Caco-2 (cell line): ENCODE measurements around the gene BTBD9. TPM values are rescaled to one million over a fixed set of nuclear protein-coding genes. Genes with fewer than 3 reads are reported as not detected.

Experiments
- BruUV-seq: library from RNA; stranded (reverse); fragments of 400-500 nt; replicated peaks from 2 replicates; lab custom pipeline; 2021; lab: Mats Ljungman, UMichigan
- CTCF ChIA-PET: fragments of 300-600 bp; sonication (Branson Sonifier 250); formaldehyde crosslinking; loops from one replicate; lab custom pipeline; 2022; ENCODE audit warnings: antibody characterized with exemption; lab: Charles Lee
- POLR2A ChIA-PET: fragments of 300-600 bp; sonication (Branson Sonifier 250); formaldehyde crosslinking; loops from one replicate; lab custom pipeline; 2022; ENCODE audit warnings: antibody characterized with exemption; lab: Charles Lee
- DNase-seq, 2 experiments: peaks; one replicate each; pipeline versions ENCODE4 v3.0.0 to v3.0.0-alpha.2; 2020 to 2022
- H3K27me3 ChIP-seq: replicated peaks from 2 replicates; pipeline ENCODE4 v1.6.0; 2011; ENCODE audit warnings: low read length; ENCODE audit not compliant: control insufficient read depth, insufficient read depth
- H3K36me3 ChIP-seq: 2 replicates; pipeline ENCODE4 v1.5.1; 2011; ENCODE audit warnings: low read length; ENCODE audit not compliant: control insufficient read depth, insufficient read depth
- H3K4me1 ChIP-seq: fragments of 250-450 bp; sonication (Bioruptor Pico); 2 replicates; pipeline ENCODE4 v1.5.1; 2020; ENCODE audit warnings: mild to moderate bottlenecking
- H3K4me3 ChIP-seq: 2 replicates; pipeline ENCODE4 v1.5.1; 2011; ENCODE audit warnings: low read depth, mild to moderate bottlenecking, control low read depth, low read length
- H3K9me3 ChIP-seq: fragments of 250-450 bp; sonication (Bioruptor Pico); 2 replicates; pipeline ENCODE4 v1.5.1; 2020; ENCODE audit warnings: mild to moderate bottlenecking, moderate library complexity
- H3K27ac Mint-ChIP-seq: one replicate; pipeline ENCODE4 v1.8.0; 2022; ENCODE audit warnings: mixed read lengths; ENCODE audit not compliant: unreplicated experiment
- H3K27me3 Mint-ChIP-seq: one replicate; pipeline ENCODE4 v1.8.0; 2022; ENCODE audit warnings: mixed read lengths; ENCODE audit not compliant: insufficient read depth, unreplicated experiment
- H3K36me3 Mint-ChIP-seq: one replicate; pipeline ENCODE4 v1.8.0; 2022; ENCODE audit warnings: mild to moderate bottlenecking, mixed read lengths; ENCODE audit not compliant: insufficient read depth, unreplicated experiment
- H3K4me1 Mint-ChIP-seq: one replicate; pipeline ENCODE4 v1.8.0; 2022; ENCODE audit warnings: low read depth, mixed read lengths; ENCODE audit not compliant: unreplicated experiment
- H3K4me3 Mint-ChIP-seq: one replicate; pipeline ENCODE4 v1.8.0; 2022; ENCODE audit warnings: mild to moderate bottlenecking, moderate library complexity, mixed read lengths; ENCODE audit not compliant: unreplicated experiment
- H3K9me3 Mint-ChIP-seq: one replicate; pipeline ENCODE4 v1.8.0; 2022; ENCODE audit warnings: mixed read lengths; ENCODE audit not compliant: unreplicated experiment
- intact Hi-C: fragments of 100-400 bp; cut with micrococcal nuclease; formaldehyde crosslinking; loops from one replicate; pipeline ENCODE4 v1.10.0; 2022; ENCODE audit not compliant: unreplicated experiment
- total RNA-seq: library from RNA; stranded (reverse); gene quantifications from 2 replicates; pipeline ENCODE4 v1.2.3, GENCODE V29; 2022
- TF ChIP-seq, protein P1 (sequence below), 2 experiments: fragments of 200-600 bp in 1 of 2; IDR thresholded peaks; 1 replicate in 1 of 2; 2 replicates in 1 of 2; pipeline versions ENCODE4 v1.5.1 to v1.8.0; 2011 to 2022; ENCODE audit warnings: antibody characterized with exemption in 1 of 2, control low read depth in 1 of 2, inconsistent platforms in 1 of 2, low read depth in 1 of 2, low read length in 1 of 2, mild to moderate bottlenecking in 1 of 2, moderate library complexity in 1 of 2; ENCODE audit not compliant: insufficient read depth in 1 of 2, severe bottlenecking in 1 of 2, unreplicated experiment in 1 of 2

The BTBD9 gene
- total RNA-seq, 1 experiment from 2014 or later, result 19.6 TPM

DNA sequence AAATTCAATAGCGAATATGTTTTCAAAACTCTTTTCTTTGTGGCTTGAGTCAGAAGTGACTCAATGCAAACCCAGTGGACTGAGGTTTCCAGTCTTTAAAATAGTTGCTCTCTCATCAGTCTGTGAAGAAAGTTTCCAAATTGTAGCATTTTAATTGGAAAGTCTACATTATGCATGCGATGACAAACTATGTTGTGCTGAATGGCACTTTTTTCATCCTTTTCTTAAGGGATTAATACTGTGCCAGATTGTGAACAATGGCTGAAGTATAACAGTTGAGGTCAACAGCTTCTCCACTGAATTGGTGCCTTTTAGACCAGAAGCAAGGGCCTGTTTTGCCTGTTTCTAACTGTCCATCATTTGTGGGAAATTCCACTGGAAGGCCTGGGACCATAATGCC lies 377.1 kb downstream of the BTBD9 start:
- Histone ChIP-seq H3K36me3 (no peaks in the 10 kb centered on the region), H3K27me3 (no peaks in the 10 kb centered on the region), H3K4me1 (peaks cover 36% of the 10 kb centered on the region), H3K9me3 (no peaks in the 10 kb centered on the region), H3K4me3 (no peak overlapping the region)
- Mint-ChIP-seq H3K27me3 (no peaks in the 10 kb centered on the region), H3K9me3 (no peaks in the 10 kb centered on the region), H3K27ac (no peak overlapping the region), H3K36me3 (peaks cover 4% of the 10 kb centered on the region), H3K4me3 (no peak overlapping the region), H3K4me1 (peaks cover 33% of the 10 kb centered on the region)
- POLR2A ChIA-PET, result interaction anchor here (0.5 kb wide), 1 partner anchor 19 kb away, joined by 4 read pairs; no protein-coding TSS in a partner anchor
- no TSS peak for BruUV-seq
- intact Hi-C loops, result no loop called here
- CTCF ChIA-PET, result no interaction called here
- TF ChIP-seq, protein P1, sequence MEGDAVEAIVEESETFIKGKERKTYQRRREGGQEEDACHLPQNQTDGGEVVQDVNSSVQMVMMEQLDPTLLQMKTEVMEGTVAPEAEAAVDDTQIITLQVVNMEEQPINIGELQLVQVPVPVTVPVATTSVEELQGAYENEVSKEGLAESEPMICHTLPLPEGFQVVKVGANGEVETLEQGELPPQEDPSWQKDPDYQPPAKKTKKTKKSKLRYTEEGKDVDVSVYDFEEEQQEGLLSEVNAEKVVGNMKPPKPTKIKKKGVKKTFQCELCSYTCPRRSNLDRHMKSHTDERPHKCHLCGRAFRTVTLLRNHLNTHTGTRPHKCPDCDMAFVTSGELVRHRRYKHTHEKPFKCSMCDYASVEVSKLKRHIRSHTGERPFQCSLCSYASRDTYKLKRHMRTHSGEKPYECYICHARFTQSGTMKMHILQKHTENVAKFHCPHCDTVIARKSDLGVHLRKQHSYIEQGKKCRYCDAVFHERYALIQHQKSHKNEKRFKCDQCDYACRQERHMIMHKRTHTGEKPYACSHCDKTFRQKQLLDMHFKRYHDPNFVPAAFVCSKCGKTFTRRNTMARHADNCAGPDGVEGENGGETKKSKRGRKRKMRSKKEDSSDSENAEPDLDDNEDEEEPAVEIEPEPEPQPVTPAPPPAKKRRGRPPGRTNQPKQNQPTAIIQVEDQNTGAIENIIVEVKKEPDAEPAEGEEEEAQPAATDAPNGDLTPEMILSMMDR (IDR thresholded peaks at IDR 0.05; ENCODE audit: insufficient read depth in 1 of 2, low read depth in 1 of 2, low read length in 1 of 2, severe bottlenecking in 1 of 2, unreplicated experiment in 1 of 2), result no peak
- DNase-seq, result no peak

DNA sequence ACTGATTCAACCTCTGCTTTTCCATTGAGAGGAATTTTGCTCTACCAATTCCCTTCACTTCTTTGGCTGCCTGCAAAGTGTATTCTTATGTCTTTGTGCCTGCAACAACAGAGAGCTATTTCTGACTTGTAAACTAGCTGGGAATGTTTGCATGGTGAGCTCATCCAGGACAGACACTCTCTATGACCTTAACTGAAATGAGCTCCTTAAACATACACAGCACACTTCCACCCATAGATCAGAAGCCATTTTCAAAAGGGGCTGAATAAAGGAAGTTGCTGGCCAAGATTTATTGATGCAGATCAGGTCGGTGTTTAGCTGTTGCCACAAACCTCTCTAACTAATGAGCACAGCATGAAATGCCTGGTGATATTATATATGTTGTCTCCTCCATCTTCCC lies 377.7 kb downstream of the BTBD9 start:
- CTCF ChIA-PET, result no interaction called here
- H3K9me3 Mint-ChIP-seq, result no peaks in the 10 kb centered on the region
- peak in 1 of 2 experiments; percentile 7 for DNase-seq
- H3K4me1 Mint-ChIP-seq, result peaks cover 33% of the 10 kb centered on the region
- no peaks in the 10 kb centered on the region for H3K36me3 ChIP-seq
- BruUV-seq, result no TSS peak
- no peak overlapping the region for H3K4me3 ChIP-seq
- no peak overlapping the region for H3K4me3 Mint-ChIP-seq
- H3K27me3 ChIP-seq, result no peaks in the 10 kb centered on the region
- H3K4me1 ChIP-seq, result peaks cover 36% of the 10 kb centered on the region
- H3K36me3 Mint-ChIP-seq, result peaks cover 4% of the 10 kb centered on the region
- H3K27ac Mint-ChIP-seq, result no peak overlapping the region
- POLR2A ChIA-PET, result interaction anchor here (0.5 kb wide), 1 partner anchor 55 kb away, joined by 3 read pairs; no protein-coding TSS in a partner anchor
- TF ChIP-seq, protein P1 (IDR thresholded peaks at IDR 0.05; ENCODE audit: insufficient read depth in 1 of 2, low read depth in 1 of 2, low read length in 1 of 2, severe bottlenecking in 1 of 2, unreplicated experiment in 1 of 2), result no peak
- intact Hi-C loops, result no loop called here
- H3K27me3 Mint-ChIP-seq, result no peaks in the 10 kb centered on the region
- H3K9me3 ChIP-seq, result no peaks in the 10 kb centered on the region

DNA sequence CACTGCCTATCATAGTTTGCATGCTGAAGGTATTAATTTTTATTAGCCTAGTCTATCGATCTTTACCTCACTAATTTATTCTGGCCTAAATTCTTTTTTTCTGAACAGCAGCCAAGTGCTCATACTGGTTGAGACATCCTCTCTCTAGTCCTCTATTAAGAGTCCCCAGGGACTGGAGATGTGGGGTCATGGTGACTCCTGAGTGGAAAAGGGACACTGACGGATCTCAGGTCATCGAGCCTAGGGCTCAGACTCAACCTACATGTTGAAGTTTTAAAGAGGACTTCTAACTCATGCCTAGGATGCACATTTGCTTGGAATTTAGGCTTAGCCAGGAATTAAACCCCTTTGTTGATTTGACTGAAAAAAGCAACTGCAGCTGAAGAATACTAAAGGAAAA lies 378.1 kb downstream of the BTBD9 start:
- Histone ChIP-seq H3K36me3 (no peaks in the 10 kb centered on the region), H3K4me1 (peaks cover 36% of the 10 kb centered on the region), H3K4me3 (no peak overlapping the region), H3K27me3 (no peaks in the 10 kb centered on the region), H3K9me3 (no peaks in the 10 kb centered on the region)
- Mint-ChIP-seq H3K4me3 (no peak overlapping the region), H3K27ac (no peak overlapping the region), H3K9me3 (no peaks in the 10 kb centered on the region), H3K4me1 (peaks cover 33% of the 10 kb centered on the region), H3K27me3 (no peaks in the 10 kb centered on the region), H3K36me3 (peaks cover 4% of the 10 kb centered on the region)
- ChIA-PET CTCF (no interaction called here), POLR2A (interaction anchor here (0.5 kb wide), 1 partner anchor 56 kb away, joined by 3 read pairs; no protein-coding TSS in a partner anchor)
- no peak for DNase-seq
- intact Hi-C loops, result no loop called here
- no TSS peak for BruUV-seq
- TF ChIP-seq, protein P1 (IDR thresholded peaks at IDR 0.05; ENCODE audit: insufficient read depth in 1 of 2, low read depth in 1 of 2, low read length in 1 of 2, severe bottlenecking in 1 of 2, unreplicated experiment in 1 of 2), result no peak
